ENCODE data around the gene FAS. TPM values are rescaled to one million over a fixed set of nuclear protein-coding genes. Genes with fewer than 3 reads are reported as not detected.

The FAS gene
- total and polyA plus RNA-seq, 2 experiments from 2014 or later: 3.1 to 4.3 TPM

- TF ChIP-seq ZNF462 (CRISPR knock-in tag; IDR thresholded peaks at IDR 0.05) (no peak), POLR2AphosphoS5 (IDR thresholded peaks at IDR 0.05; ENCODE audit: low read depth) (no peak), EZH2 (IDR thresholded peaks at IDR 0.05; ENCODE audit: low read depth, unreplicated experiment) (no peak), NANOG (IDR thresholded peaks at IDR 0.05; ENCODE audit: borderline replicate concordance) (no peak), ZNF114 (CRISPR knock-in tag; IDR thresholded peaks at IDR 0.05) (no peak), ZNF331 (CRISPR knock-in tag; IDR thresholded peaks at IDR 0.05; ENCODE audit: low read depth) (no peak), JUNB (IDR thresholded peaks at IDR 0.05; ENCODE audit: unreplicated experiment) (no peak)
These were observed 3.4 kb downstream of the FAS start (continued) for GRCh38 chr10:88994019-88994418.

- peaks cover 20% of the 10 kb centered on the region; the same call in 1 of the 2 replicates for H3K27me3 ChIP-seq (ENCODE audit: insufficient read depth)
- no peak for TF ChIP-seq STAT1 (IDR thresholded peaks at IDR 0.05; ENCODE audit: unreplicated experiment)
- no peak for TF ChIP-seq JUNB (IDR thresholded peaks at IDR 0.05; ENCODE audit: unreplicated experiment)
- TF ChIP-seq EZH2phosphoT487 (IDR thresholded peaks at IDR 0.05; ENCODE audit: unreplicated experiment): no peak
- no peak for TF ChIP-seq ZNF462 (CRISPR knock-in tag; IDR thresholded peaks at IDR 0.05)
- TF ChIP-seq ZNF331 (CRISPR knock-in tag; IDR thresholded peaks at IDR 0.05; ENCODE audit: low read depth): no peak
- no peak for TF ChIP-seq ZNF114 (CRISPR knock-in tag; IDR thresholded peaks at IDR 0.05)
- no peak for TF ChIP-seq POLR2AphosphoS5 (IDR thresholded peaks at IDR 0.05; ENCODE audit: low read depth)
These were observed 4.7 kb downstream of the FAS start for GRCh38 chr10:88995156-88995876.

More at GRCh38 chr10:88995156-88995876, 4.7 kb downstream of the FAS start:
- Mint-ChIP-seq H3K27me3 (ENCODE audit: insufficient read depth, low read depth, poor library complexity) (peaks cover 12% of the 10 kb centered on the region), H3K9me3 (no peaks in the 10 kb centered on the region), H3K27ac (no peak overlapping the region), H3K36me3 (ENCODE audit: low read depth) (no peaks in the 10 kb centered on the region), H3K4me1 (peaks cover 24% of the 10 kb centered on the region), H3K4me3 (no peak overlapping the region)
- Histone ChIP-seq H2AFZ (no peak overlapping the region), H3K9me2 (ENCODE audit: insufficient read depth) (no peaks in the 10 kb centered on the region), H3K79me2 (replicated peaks; ENCODE audit: insufficient read depth) (no peaks in the 10 kb centered on the region), H3K4me2 (no peak overlapping the region), H3K27ac (ENCODE audit: low read depth) (no peak overlapping the region), H3F3A (replicated peaks; ENCODE audit: low read depth) (no peaks in the 10 kb centered on the region), H3K4me1 (ENCODE audit: insufficient read depth) (peaks cover 29% of the 10 kb centered on the region), H4K20me1 (replicated peaks; ENCODE audit: insufficient read depth) (no peaks in the 10 kb centered on the region), H3K4me3 (no peak overlapping the region), H3K36me3 (ENCODE audit: insufficient read depth) (no peaks in the 10 kb centered on the region)
- ATAC-seq: no peak
- no peak for DNase-seq (ENCODE audit: low spot score)
